K562 (cell line): ENCODE measurements around the gene TAF1D. TPM values are rescaled to one million over a fixed set of nuclear protein-coding genes. Genes with fewer than 3 reads are reported as not detected.

Source experiments
- BHLHE40 ChIP-seq: IDR thresholded peaks from 2 replicates; pipeline ENCODE4 v1.6.1; 2011; ENCODE audit warnings: low read length, improper control_type of control experiment
- DDX20 ChIP-seq: fragments of 450-650 bp; IDR thresholded peaks from 2 replicates; pipeline ENCODE4 v1.6.1; 2016; ENCODE audit warnings: missing genetic modification characterization, low read depth, mild to moderate bottlenecking, missing compliant biosample characterization, moderate library complexity
- GABPB1 ChIP-seq: sonication (generic); formaldehyde crosslinking; IDR thresholded peaks from 2 replicates; pipeline ENCODE4 v1.8.0; 2022; ENCODE audit warnings: mild to moderate bottlenecking, missing genetic modification reagents
- HMGN3 ChIP-seq: IDR thresholded peaks from 2 replicates; pipeline ENCODE4 v1.6.1; 2011; ENCODE audit warnings: borderline replicate concordance, low read depth, mild to moderate bottlenecking, mixed read lengths, low read length; ENCODE audit not compliant: insufficient read length; ENCODE audit errors: extremely low read depth
- JUND ChIP-seq, 2 experiments: IDR thresholded peaks; 2 replicates in 1 of 2; 3 replicates in 1 of 2; pipeline ENCODE4 v1.6.1; 2011; ENCODE audit warnings: borderline replicate concordance in 2 of 2, low read depth in 2 of 2, low read length in 2 of 2, improper control_type of control experiment in 1 of 2, missing biosample characterization in 1 of 2, missing genetic modification characterization in 1 of 2, missing genetic modification reagents in 1 of 2
- TAF9B ChIP-seq: fragments of 450-650 bp; IDR thresholded peaks from 2 replicates; pipeline ENCODE4 v1.6.1; 2018; ENCODE audit warnings: mild to moderate bottlenecking; ENCODE audit not compliant: partially characterized antibody
- ZBTB43 ChIP-seq: sonication (generic); formaldehyde crosslinking; IDR thresholded peaks from 2 replicates; pipeline ENCODE4 v1.8.0; 2023; ENCODE audit warnings: mild to moderate bottlenecking, missing genetic modification reagents
- ZNF830 ChIP-seq: fragments of 250-450 bp; sonication (Bioruptor Pico); IDR thresholded peaks from 2 replicates; pipeline ENCODE4 v1.5.0; 2021; ENCODE audit warnings: mild to moderate bottlenecking
- ZZZ3 ChIP-seq: fragments of 450-650 bp; IDR thresholded peaks from 2 replicates; pipeline ENCODE4 v1.6.1; 2016; ENCODE audit warnings: antibody characterized with exemption, mild to moderate bottlenecking, moderate library complexity
- polyA plus RNA-seq, 8 experiments: library from polyadenylated mRNA; depleted of rRNA in 4 of 8; stranded (reverse) in 5 of 8; unstranded in 3 of 8; fragments of >200 nt; fragmentation: Nextera tagmentation in 2 of 8; fragmentation: Illumina TruSeq in 1 of 8; extraction: Ambion mirVana in 2 of 8; extraction: Trizol in 1 of 8; gene quantifications; 2 replicates each; pipeline versions ENCODE4 v1.2.1 to v1.2.3, GENCODE V29; 2011 to 2014; ENCODE audit warnings: inconsistent platforms in 1 of 8, missing spikeins in 1 of 8
- total RNA-seq, 7 experiments: library from RNA; depleted of rRNA in 6 of 7; stranded (reverse); fragments of >200 nt in 6 of 7; fragmentation: Illumina TruSeq in 2 of 7; extraction: Trizol in 2 of 7; gene quantifications; 2 replicates each; pipeline versions ENCODE4 v1.2.1 to v1.2.3, GENCODE V29; 2011 to 2021; ENCODE audit warnings: low replicate concordance in 1 of 7
- TF ChIP-seq, protein P1 (sequence below): sonication (generic); formaldehyde crosslinking; IDR thresholded peaks from 2 replicates; pipeline ENCODE4 v1.8.0; 2023; ENCODE audit warnings: missing genetic modification reagents, mild to moderate bottlenecking, borderline replicate concordance
- TF ChIP-seq, protein P2 (sequence below): sonication (generic); formaldehyde crosslinking; IDR thresholded peaks from 2 replicates; pipeline ENCODE4 v1.8.0; 2022; ENCODE audit warnings: missing genetic modification reagents, mild to moderate bottlenecking, borderline replicate concordance
- TF ChIP-seq, protein P3 (sequence below): fragments of 250-450 bp; sonication (Bioruptor Pico); IDR thresholded peaks from 2 replicates; pipeline ENCODE4 v1.4.0; 2020; ENCODE audit warnings: mild to moderate bottlenecking

TAF1D gene
- total and polyA plus RNA-seq, 9 of the 15 experiments (the other 6 are each of a cell fraction or from before 2014, with no cell fraction given): 122 to 347 (median 250) TPM

- TF ChIP-seq, protein P1, sequence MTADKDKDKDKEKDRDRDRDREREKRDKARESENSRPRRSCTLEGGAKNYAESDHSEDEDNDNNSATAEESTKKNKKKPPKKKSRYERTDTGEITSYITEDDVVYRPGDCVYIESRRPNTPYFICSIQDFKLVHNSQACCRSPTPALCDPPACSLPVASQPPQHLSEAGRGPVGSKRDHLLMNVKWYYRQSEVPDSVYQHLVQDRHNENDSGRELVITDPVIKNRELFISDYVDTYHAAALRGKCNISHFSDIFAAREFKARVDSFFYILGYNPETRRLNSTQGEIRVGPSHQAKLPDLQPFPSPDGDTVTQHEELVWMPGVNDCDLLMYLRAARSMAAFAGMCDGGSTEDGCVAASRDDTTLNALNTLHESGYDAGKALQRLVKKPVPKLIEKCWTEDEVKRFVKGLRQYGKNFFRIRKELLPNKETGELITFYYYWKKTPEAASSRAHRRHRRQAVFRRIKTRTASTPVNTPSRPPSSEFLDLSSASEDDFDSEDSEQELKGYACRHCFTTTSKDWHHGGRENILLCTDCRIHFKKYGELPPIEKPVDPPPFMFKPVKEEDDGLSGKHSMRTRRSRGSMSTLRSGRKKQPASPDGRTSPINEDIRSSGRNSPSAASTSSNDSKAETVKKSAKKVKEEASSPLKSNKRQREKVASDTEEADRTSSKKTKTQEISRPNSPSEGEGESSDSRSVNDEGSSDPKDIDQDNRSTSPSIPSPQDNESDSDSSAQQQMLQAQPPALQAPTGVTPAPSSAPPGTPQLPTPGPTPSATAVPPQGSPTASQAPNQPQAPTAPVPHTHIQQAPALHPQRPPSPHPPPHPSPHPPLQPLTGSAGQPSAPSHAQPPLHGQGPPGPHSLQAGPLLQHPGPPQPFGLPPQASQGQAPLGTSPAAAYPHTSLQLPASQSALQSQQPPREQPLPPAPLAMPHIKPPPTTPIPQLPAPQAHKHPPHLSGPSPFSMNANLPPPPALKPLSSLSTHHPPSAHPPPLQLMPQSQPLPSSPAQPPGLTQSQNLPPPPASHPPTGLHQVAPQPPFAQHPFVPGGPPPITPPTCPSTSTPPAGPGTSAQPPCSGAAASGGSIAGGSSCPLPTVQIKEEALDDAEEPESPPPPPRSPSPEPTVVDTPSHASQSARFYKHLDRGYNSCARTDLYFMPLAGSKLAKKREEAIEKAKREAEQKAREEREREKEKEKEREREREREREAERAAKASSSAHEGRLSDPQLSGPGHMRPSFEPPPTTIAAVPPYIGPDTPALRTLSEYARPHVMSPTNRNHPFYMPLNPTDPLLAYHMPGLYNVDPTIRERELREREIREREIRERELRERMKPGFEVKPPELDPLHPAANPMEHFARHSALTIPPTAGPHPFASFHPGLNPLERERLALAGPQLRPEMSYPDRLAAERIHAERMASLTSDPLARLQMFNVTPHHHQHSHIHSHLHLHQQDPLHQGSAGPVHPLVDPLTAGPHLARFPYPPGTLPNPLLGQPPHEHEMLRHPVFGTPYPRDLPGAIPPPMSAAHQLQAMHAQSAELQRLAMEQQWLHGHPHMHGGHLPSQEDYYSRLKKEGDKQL (CRISPR knock-in tag): no peak
- TF ChIP-seq DDX20: no peak
- no peak for TF ChIP-seq BHLHE40
- TF ChIP-seq ZZZ3: no peak
- TF ChIP-seq ZNF830 (CRISPR knock-in tag): no peak
- TF ChIP-seq, protein P2, sequence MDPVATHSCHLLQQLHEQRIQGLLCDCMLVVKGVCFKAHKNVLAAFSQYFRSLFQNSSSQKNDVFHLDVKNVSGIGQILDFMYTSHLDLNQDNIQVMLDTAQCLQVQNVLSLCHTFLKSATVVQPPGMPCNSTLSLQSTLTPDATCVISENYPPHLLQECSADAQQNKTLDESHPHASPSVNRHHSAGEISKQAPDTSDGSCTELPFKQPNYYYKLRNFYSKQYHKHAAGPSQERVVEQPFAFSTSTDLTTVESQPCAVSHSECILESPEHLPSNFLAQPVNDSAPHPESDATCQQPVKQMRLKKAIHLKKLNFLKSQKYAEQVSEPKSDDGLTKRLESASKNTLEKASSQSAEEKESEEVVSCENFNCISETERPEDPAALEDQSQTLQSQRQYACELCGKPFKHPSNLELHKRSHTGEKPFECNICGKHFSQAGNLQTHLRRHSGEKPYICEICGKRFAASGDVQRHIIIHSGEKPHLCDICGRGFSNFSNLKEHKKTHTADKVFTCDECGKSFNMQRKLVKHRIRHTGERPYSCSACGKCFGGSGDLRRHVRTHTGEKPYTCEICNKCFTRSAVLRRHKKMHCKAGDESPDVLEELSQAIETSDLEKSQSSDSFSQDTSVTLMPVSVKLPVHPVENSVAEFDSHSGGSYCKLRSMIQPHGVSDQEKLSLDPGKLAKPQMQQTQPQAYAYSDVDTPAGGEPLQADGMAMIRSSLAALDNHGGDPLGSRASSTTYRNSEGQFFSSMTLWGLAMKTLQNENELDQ (CRISPR knock-in tag): no peak
- no peak for TF ChIP-seq HMGN3
- TF ChIP-seq, protein P3, sequence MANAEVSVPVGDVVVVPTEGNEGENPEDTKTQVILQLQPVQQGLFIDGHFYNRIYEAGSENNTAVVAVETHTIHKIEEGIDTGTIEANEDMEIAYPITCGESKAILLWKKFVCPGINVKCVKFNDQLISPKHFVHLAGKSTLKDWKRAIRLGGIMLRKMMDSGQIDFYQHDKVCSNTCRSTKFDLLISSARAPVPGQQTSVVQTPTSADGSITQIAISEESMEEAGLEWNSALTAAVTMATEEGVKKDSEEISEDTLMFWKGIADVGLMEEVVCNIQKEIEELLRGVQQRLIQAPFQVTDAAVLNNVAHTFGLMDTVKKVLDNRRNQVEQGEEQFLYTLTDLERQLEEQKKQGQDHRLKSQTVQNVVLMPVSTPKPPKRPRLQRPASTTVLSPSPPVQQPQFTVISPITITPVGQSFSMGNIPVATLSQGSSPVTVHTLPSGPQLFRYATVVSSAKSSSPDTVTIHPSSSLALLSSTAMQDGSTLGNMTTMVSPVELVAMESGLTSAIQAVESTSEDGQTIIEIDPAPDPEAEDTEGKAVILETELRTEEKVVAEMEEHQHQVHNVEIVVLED: no peak
- TF ChIP-seq GABPB1: no peak
- peak; percentile 30; the same call in 1 of the 2 replicates for TF ChIP-seq JUND (IDR thresholded peaks at IDR 0.05; ENCODE audit: borderline replicate concordance, low read depth, low read length)
- TF ChIP-seq JUND (tag; IDR thresholded peaks at IDR 0.05; ENCODE audit: borderline replicate concordance, low read depth, low read length): peak; percentile 46; the same call in 1 of the 3 replicates
- TF ChIP-seq ZBTB43 (CRISPR knock-in tag): no peak
- no peak for TF ChIP-seq TAF9B
Measured at GRCh38 chr11:93737904-93738612, 3.2 kb downstream of the TAF1D start (continued).
